ENCODE data around the gene MYL1.

MYL1 gene

GRCh38 chr2:210264282-210264681 is 50.7 kb downstream of the MYL1 start:
- H2BK5ac ChIP-seq (ENCODE audit: low read length) = no peak overlapping the region
- no peak overlapping the region for H3K4me2 ChIP-seq (ENCODE audit: insufficient read depth, low read length, poor library complexity, severe bottlenecking)
- no peaks in the 10 kb centered on the region for H3K4me1 ChIP-seq (ENCODE audit: control insufficient read depth in 2 of 2, insufficient read depth in 1 of 2, low read depth in 1 of 2, low read length in 2 of 2)
- no peak overlapping the region for H3K14ac ChIP-seq (ENCODE audit: low read length)
- no peak overlapping the region for H2BK120ac ChIP-seq (ENCODE audit: low read depth, low read length)
- H3K4me3 ChIP-seq (ENCODE audit: low read length in 2 of 2) = no peak overlapping the region
- H2AFZ ChIP-seq (ENCODE audit: low read length) = no peak overlapping the region
- no peaks in the 10 kb centered on the region for H3K79me1 ChIP-seq (ENCODE audit: low read depth, low read length)
- no peak overlapping the region for H2AK5ac ChIP-seq (ENCODE audit: low read depth, low read length)
- no peaks in the 10 kb centered on the region for H3K27me3 ChIP-seq (ENCODE audit: control insufficient read depth in 3 of 3, insufficient read depth in 3 of 3, low read depth in 1 of 3, low read length in 3 of 3)
- no peaks in the 10 kb centered on the region for H3K9me3 ChIP-seq (replicated peaks in 1 of 2; ENCODE audit: control insufficient read depth in 2 of 2, insufficient read depth in 1 of 2, low read depth in 1 of 2, low read length in 2 of 2)
- WGBS, 2 donors (ENCODE audit: extremely low coverage in 2 of 2, insufficient read length in 2 of 2, insufficient replicate concordance in 1 of 2) = no CpG with 5 or more reads among the region's 1 CpG
- no peak overlapping the region for H2BK15ac ChIP-seq (ENCODE audit: low read length)
- H3K9ac ChIP-seq (ENCODE audit: low read depth, low read length, poor library complexity) = no peak overlapping the region
- no peak overlapping the region for H3K23ac ChIP-seq (ENCODE audit: low read depth, low read length, poor library complexity)
- no peak overlapping the region for H3K27ac ChIP-seq (replicated peaks; ENCODE audit: low read length)
- no peak overlapping the region for H3K18ac ChIP-seq (ENCODE audit: low read length)
- no peak overlapping the region for H2BK12ac ChIP-seq (ENCODE audit: low read length)
- H4K91ac ChIP-seq (ENCODE audit: low read depth, low read length, poor library complexity) = no peak overlapping the region
- no peak overlapping the region for H4K8ac ChIP-seq (ENCODE audit: low read depth, low read length)
- H3K36me3 ChIP-seq (replicated peaks in 1 of 2; ENCODE audit: control insufficient read depth in 2 of 2, insufficient read depth in 2 of 2, low read length in 2 of 2) = no peaks in the 10 kb centered on the region
- no peak overlapping the region for H3K4ac ChIP-seq (ENCODE audit: low read length)
- DNase-seq (ENCODE audit: low spot score) = no peak

GRCh38 chr2:210263841-210264240 is 51.1 kb downstream of the MYL1 start:
- Histone ChIP-seq H3K14ac (ENCODE audit: low read length) (no peak overlapping the region), H3K18ac (ENCODE audit: low read length) (no peak overlapping the region), H3K27ac (replicated peaks; ENCODE audit: low read length) (no peak overlapping the region), H3K79me1 (ENCODE audit: low read depth, low read length) (no peaks in the 10 kb centered on the region), H3K4me1 (ENCODE audit: control insufficient read depth in 2 of 2, insufficient read depth in 1 of 2, low read depth in 1 of 2, low read length in 2 of 2) (no peaks in the 10 kb centered on the region), H2BK12ac (ENCODE audit: low read length) (no peak overlapping the region), H2BK5ac (ENCODE audit: low read length) (no peak overlapping the region), H3K23ac (ENCODE audit: low read depth, low read length, poor library complexity) (no peak overlapping the region), H2AK5ac (ENCODE audit: low read depth, low read length) (no peak overlapping the region), H2BK15ac (ENCODE audit: low read length) (no peak overlapping the region), H3K36me3 (replicated peaks in 1 of 2; ENCODE audit: control insufficient read depth in 2 of 2, insufficient read depth in 2 of 2, low read length in 2 of 2) (no peaks in the 10 kb centered on the region), H3K9me3 (replicated peaks in 1 of 2; ENCODE audit: control insufficient read depth in 2 of 2, insufficient read depth in 1 of 2, low read depth in 1 of 2, low read length in 2 of 2) (no peaks in the 10 kb centered on the region), H4K91ac (ENCODE audit: low read depth, low read length, poor library complexity) (no peak overlapping the region), H3K4me3 (ENCODE audit: low read length in 2 of 2) (no peak overlapping the region), H3K4me2 (ENCODE audit: insufficient read depth, low read length, poor library complexity, severe bottlenecking) (no peak overlapping the region), H2AFZ (ENCODE audit: low read length) (no peak overlapping the region), H3K27me3 (ENCODE audit: control insufficient read depth in 3 of 3, insufficient read depth in 3 of 3, low read depth in 1 of 3, low read length in 3 of 3) (no peaks in the 10 kb centered on the region), H4K8ac (ENCODE audit: low read depth, low read length) (no peak overlapping the region), H3K4ac (ENCODE audit: low read length) (no peak overlapping the region), H2BK120ac (ENCODE audit: low read depth, low read length) (no peak overlapping the region), H3K9ac (ENCODE audit: low read depth, low read length, poor library complexity) (no peak overlapping the region)
- WGBS, 2 donors (ENCODE audit: extremely low coverage in 2 of 2, insufficient read length in 2 of 2, insufficient replicate concordance in 1 of 2) = no CpG with 5 or more reads among the region's 2 CpGs
- DNase-seq (ENCODE audit: low spot score) = no peak

DNA sequence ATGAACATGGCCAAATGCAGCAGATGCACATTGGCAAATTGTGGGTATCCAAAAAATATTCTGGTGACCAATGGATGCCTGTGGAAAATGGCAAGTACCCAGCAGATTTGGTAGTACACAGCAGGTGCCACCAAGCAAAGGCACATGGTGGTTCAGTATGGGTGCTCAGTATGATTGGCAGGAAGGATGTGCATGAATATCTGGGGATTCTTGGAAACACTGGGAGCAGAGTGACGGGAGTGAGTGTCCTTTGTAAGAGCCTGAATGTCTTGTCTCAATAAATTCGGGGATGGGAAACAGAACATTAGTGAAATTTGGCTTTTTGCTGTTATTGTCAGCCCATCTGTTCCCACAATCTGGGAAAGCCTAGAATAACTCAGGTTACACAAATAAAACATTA is 52.9 kb downstream of the MYL1 start:
- no peak overlapping the region for H4K91ac ChIP-seq (ENCODE audit: low read depth, low read length, poor library complexity)
- H3K79me1 ChIP-seq (ENCODE audit: low read depth, low read length) = no peaks in the 10 kb centered on the region
- no peaks in the 10 kb centered on the region for H3K9me3 ChIP-seq (replicated peaks in 1 of 2; ENCODE audit: control insufficient read depth in 2 of 2, insufficient read depth in 1 of 2, low read depth in 1 of 2, low read length in 2 of 2)
- DNase-seq (ENCODE audit: low spot score) = no peak
- no peak overlapping the region for H2BK12ac ChIP-seq (ENCODE audit: low read length)
- no peak overlapping the region for H2BK5ac ChIP-seq (ENCODE audit: low read length)
- H3K4me1 ChIP-seq (ENCODE audit: control insufficient read depth in 2 of 2, insufficient read depth in 1 of 2, low read depth in 1 of 2, low read length in 2 of 2) = no peaks in the 10 kb centered on the region
- no peak overlapping the region for H3K23ac ChIP-seq (ENCODE audit: low read depth, low read length, poor library complexity)
- no peak overlapping the region for H2AK5ac ChIP-seq (ENCODE audit: low read depth, low read length)
- no peak overlapping the region for H3K27ac ChIP-seq (replicated peaks; ENCODE audit: low read length)
- no peaks in the 10 kb centered on the region for H3K36me3 ChIP-seq (replicated peaks in 1 of 2; ENCODE audit: control insufficient read depth in 2 of 2, insufficient read depth in 2 of 2, low read length in 2 of 2)
- no peak overlapping the region for H4K8ac ChIP-seq (ENCODE audit: low read depth, low read length)
- no peak overlapping the region for H2BK120ac ChIP-seq (ENCODE audit: low read depth, low read length)
- no peak overlapping the region for H3K14ac ChIP-seq (ENCODE audit: low read length)
- H3K9ac ChIP-seq (ENCODE audit: low read depth, low read length, poor library complexity) = no peak overlapping the region
- H2AFZ ChIP-seq (ENCODE audit: low read length) = no peak overlapping the region
- WGBS, 2 donors (ENCODE audit: extremely low coverage in 2 of 2, insufficient read length in 2 of 2, insufficient replicate concordance in 1 of 2) = no CpG with 5 or more reads among the region's 2 CpGs
- no peaks in the 10 kb centered on the region for H3K27me3 ChIP-seq (ENCODE audit: control insufficient read depth in 3 of 3, insufficient read depth in 3 of 3, low read depth in 1 of 3, low read length in 3 of 3)
- H2BK15ac ChIP-seq (ENCODE audit: low read length) = no peak overlapping the region
- H3K4me3 ChIP-seq (ENCODE audit: low read length in 2 of 2) = no peak overlapping the region
- no peak overlapping the region for H3K18ac ChIP-seq (ENCODE audit: low read length)
- no peak overlapping the region for H3K4me2 ChIP-seq (ENCODE audit: insufficient read depth, low read length, poor library complexity, severe bottlenecking)
- no peak overlapping the region for H3K4ac ChIP-seq (ENCODE audit: low read length)

- no peak overlapping the region for H3K4ac ChIP-seq (ENCODE audit: low read length)
- H4K91ac ChIP-seq (ENCODE audit: low read depth, low read length, poor library complexity) = no peak overlapping the region
- H2BK15ac ChIP-seq (ENCODE audit: low read length) = no peak overlapping the region
- no peak overlapping the region for H2BK5ac ChIP-seq (ENCODE audit: low read length)
- no peak overlapping the region for H4K8ac ChIP-seq (ENCODE audit: low read depth, low read length)
- H3K4me3 ChIP-seq (ENCODE audit: low read length in 2 of 2) = no peak overlapping the region
- H3K23ac ChIP-seq (ENCODE audit: low read depth, low read length, poor library complexity) = no peak overlapping the region
- H2AFZ ChIP-seq (ENCODE audit: low read length) = no peak overlapping the region
- no peak for DNase-seq (ENCODE audit: low spot score)
- no peak overlapping the region for H2AK5ac ChIP-seq (ENCODE audit: low read depth, low read length)
- no peaks in the 10 kb centered on the region for H3K79me1 ChIP-seq (ENCODE audit: low read depth, low read length)
- no peaks in the 10 kb centered on the region for H3K36me3 ChIP-seq (replicated peaks in 1 of 2; ENCODE audit: control insufficient read depth in 2 of 2, insufficient read depth in 2 of 2, low read length in 2 of 2)
- H2BK120ac ChIP-seq (ENCODE audit: low read depth, low read length) = no peak overlapping the region
- no peak overlapping the region for H3K27ac ChIP-seq (replicated peaks; ENCODE audit: low read length)
- H2BK12ac ChIP-seq (ENCODE audit: low read length) = no peak overlapping the region
- H3K9me3 ChIP-seq (replicated peaks in 1 of 2; ENCODE audit: control insufficient read depth in 2 of 2, insufficient read depth in 1 of 2, low read depth in 1 of 2, low read length in 2 of 2) = no peaks in the 10 kb centered on the region
- no peaks in the 10 kb centered on the region for H3K4me1 ChIP-seq (ENCODE audit: control insufficient read depth in 2 of 2, insufficient read depth in 1 of 2, low read depth in 1 of 2, low read length in 2 of 2)
- no peaks in the 10 kb centered on the region for H3K27me3 ChIP-seq (ENCODE audit: control insufficient read depth in 3 of 3, insufficient read depth in 3 of 3, low read depth in 1 of 3, low read length in 3 of 3)
- H3K9ac ChIP-seq (ENCODE audit: low read depth, low read length, poor library complexity) = no peak overlapping the region
- no peak overlapping the region for H3K18ac ChIP-seq (ENCODE audit: low read length)
- no peak overlapping the region for H3K14ac ChIP-seq (ENCODE audit: low read length)
- no peak overlapping the region for H3K4me2 ChIP-seq (ENCODE audit: insufficient read depth, low read length, poor library complexity, severe bottlenecking)
Measured at GRCh38 chr2:210259687-210260086, 55.3 kb downstream of the MYL1 start.
